Calu3 (cell line): ENCODE results near the gene NEB. TPM values are rescaled to one million over a fixed set of nuclear protein-coding genes. Genes with fewer than 3 reads are reported as not detected.
"Not testable (repeated sequence)": the region's sequence is repeated elsewhere in the genome, so short reads cannot be mapped to it uniquely, and the experiment has no call there.

Source experiments
- BruUV-seq: library from RNA; stranded (reverse); fragments of 400-500 nt; replicated peaks from 2 replicates; lab custom pipeline; 2021; lab: Mats Ljungman, UMichigan
- CTCF ChIA-PET: fragments of 300-600 bp; sonication (Branson Sonifier 250); formaldehyde crosslinking; loops from one replicate; lab custom pipeline; 2022; ENCODE audit warnings: antibody characterized with exemption; lab: Charles Lee
- DNase-seq: peaks from one replicate; pipeline ENCODE4 v3.0.0; 2022
- H3K27ac Mint-ChIP-seq: one replicate; pipeline ENCODE4 v1.8.0; 2022; ENCODE audit warnings: mixed read lengths; ENCODE audit not compliant: unreplicated experiment
- H3K27me3 Mint-ChIP-seq: one replicate; pipeline ENCODE4 v1.8.0; 2022; ENCODE audit warnings: mixed read lengths; ENCODE audit not compliant: unreplicated experiment
- H3K36me3 Mint-ChIP-seq: one replicate; pipeline ENCODE4 v1.8.0; 2022; ENCODE audit warnings: mild to moderate bottlenecking, moderate library complexity, mixed read lengths; ENCODE audit not compliant: insufficient read depth, unreplicated experiment
- H3K4me1 Mint-ChIP-seq: one replicate; pipeline ENCODE4 v1.8.0; 2022; ENCODE audit warnings: mild to moderate bottlenecking, low read depth, mixed read lengths; ENCODE audit not compliant: unreplicated experiment
- H3K4me3 Mint-ChIP-seq: one replicate; pipeline ENCODE4 v1.8.0; 2022; ENCODE audit warnings: mild to moderate bottlenecking, low read depth, moderate library complexity, mixed read lengths; ENCODE audit not compliant: unreplicated experiment
- H3K9me3 Mint-ChIP-seq: one replicate; pipeline ENCODE4 v1.8.0; 2022; ENCODE audit warnings: low read depth, mixed read lengths; ENCODE audit not compliant: unreplicated experiment
- CTCF ChIP-seq: fragments of 200-600 bp; IDR thresholded peaks from one replicate; pipeline ENCODE4 v1.8.0; 2022; ENCODE audit warnings: antibody characterized with exemption; ENCODE audit not compliant: unreplicated experiment
- intact Hi-C: fragments of 100-400 bp; cut with micrococcal nuclease; formaldehyde crosslinking; loops from one replicate; pipeline ENCODE4 v1.10.0; 2022; ENCODE audit not compliant: unreplicated experiment
- total RNA-seq: library from RNA; stranded (reverse); gene quantifications from 2 replicates; pipeline ENCODE4 v1.2.3, GENCODE V29; 2022

NEB gene
- total RNA-seq, 1 experiment from 2014 or later, result 27.5 TPM

- H3K36me3 Mint-ChIP-seq, result no peaks in the 10 kb centered on the region
- intact Hi-C loops, result loop anchor here (10.0 kb wide), 1 partner anchor 355 kb away; no protein-coding TSS in a partner anchor
- CTCF ChIA-PET, result no interaction called here
These were observed 84.9 kb downstream of the NEB start for GRCh38 chr2:151649400-151649799.

GRCh38 chr2:151646512-151646911 is 87.8 kb downstream of the NEB start:
- CTCF ChIA-PET, H3K27ac Mint-ChIP-seq, H3K36me3 Mint-ChIP-seq, DNase-seq, H3K27me3 Mint-ChIP-seq, BruUV-seq, H3K4me3 Mint-ChIP-seq, H3K9me3 Mint-ChIP-seq, H3K4me1 Mint-ChIP-seq: not testable (repeated sequence)
- intact Hi-C loops, result loop anchor here (10.0 kb wide), 1 partner anchor 358 kb away; no protein-coding TSS in a partner anchor

More at GRCh38 chr2:151649400-151649799, 84.9 kb downstream of the NEB start:
- no peak for TF ChIP-seq CTCF
- no peak for DNase-seq
- Mint-ChIP-seq H3K4me1 (no peaks in the 10 kb centered on the region), H3K4me3 (no peak overlapping the region), H3K27me3 (no peaks in the 10 kb centered on the region), H3K9me3 (no peaks in the 10 kb centered on the region), H3K27ac (no peak overlapping the region)
- BruUV-seq, result no TSS peak

GRCh38 chr2:151644580-151644979 is 89.7 kb downstream of the NEB start:
- Mint-ChIP-seq H3K4me3 (no peak overlapping the region), H3K27me3 (no peaks in the 10 kb centered on the region), H3K9me3 (no peaks in the 10 kb centered on the region), H3K27ac (no peak overlapping the region), H3K4me1 (no peaks in the 10 kb centered on the region), H3K36me3 (no peaks in the 10 kb centered on the region)
- intact Hi-C loops, result loop anchor here (10.0 kb wide), 1 partner anchor 360 kb away; no protein-coding TSS in a partner anchor
- BruUV-seq, result no TSS peak
- CTCF ChIA-PET, result no interaction called here
- DNase-seq, result no peak
- TF ChIP-seq CTCF, result no peak

- peaks cover 18% of the 10 kb centered on the region for H3K4me1 Mint-ChIP-seq
- H3K27me3 Mint-ChIP-seq, CTCF ChIA-PET, H3K4me3 Mint-ChIP-seq, DNase-seq, H3K36me3 Mint-ChIP-seq, BruUV-seq, H3K27ac Mint-ChIP-seq, H3K9me3 Mint-ChIP-seq: not testable (repeated sequence)
- intact Hi-C loops, result loop anchor here (10.0 kb wide), 1 partner anchor 363 kb away; no protein-coding TSS in a partner anchor
These were observed 92.4 kb downstream of the NEB start for GRCh38 chr2:151641895-151642294.

- intact Hi-C loops, result loop anchor here (10.0 kb wide), 1 partner anchor 365 kb away; no protein-coding TSS in a partner anchor
- H3K9me3 Mint-ChIP-seq, result no peaks in the 10 kb centered on the region
- H3K36me3 Mint-ChIP-seq, result no peaks in the 10 kb centered on the region
- CTCF ChIA-PET, result interaction anchor here (0.6 kb wide), 1 partner anchor 118 kb away, joined by 3 read pairs; no protein-coding TSS in a partner anchor
- H3K4me1 Mint-ChIP-seq, result peaks cover 20% of the 10 kb centered on the region
- no peaks in the 10 kb centered on the region for H3K27me3 Mint-ChIP-seq
- H3K4me3 Mint-ChIP-seq, result no peak overlapping the region
- no peak for DNase-seq
- H3K27ac Mint-ChIP-seq, result no peak overlapping the region
- BruUV-seq, result no TSS peak
- TF ChIP-seq CTCF, result no peak
These were observed 94.2 kb downstream of the NEB start for GRCh38 chr2:151640087-151640486.
